GM21786 (cell line): ENCODE measurements around the gene TRMT10B.
A peak's percentile ranks its signal among the peaks of the same experiment; 100 is the strongest.
"Not testable (repeated sequence)": the region's sequence is repeated elsewhere in the genome, so short reads cannot be mapped to it uniquely, and the experiment has no call there.

Source experiments
- ATAC-seq: cut with Tn5 transposase; IDR thresholded peaks from one replicate; pipeline ENCODE4 v1.9.1; 2021; ENCODE audit not compliant: unreplicated experiment

TRMT10B gene

DNA sequence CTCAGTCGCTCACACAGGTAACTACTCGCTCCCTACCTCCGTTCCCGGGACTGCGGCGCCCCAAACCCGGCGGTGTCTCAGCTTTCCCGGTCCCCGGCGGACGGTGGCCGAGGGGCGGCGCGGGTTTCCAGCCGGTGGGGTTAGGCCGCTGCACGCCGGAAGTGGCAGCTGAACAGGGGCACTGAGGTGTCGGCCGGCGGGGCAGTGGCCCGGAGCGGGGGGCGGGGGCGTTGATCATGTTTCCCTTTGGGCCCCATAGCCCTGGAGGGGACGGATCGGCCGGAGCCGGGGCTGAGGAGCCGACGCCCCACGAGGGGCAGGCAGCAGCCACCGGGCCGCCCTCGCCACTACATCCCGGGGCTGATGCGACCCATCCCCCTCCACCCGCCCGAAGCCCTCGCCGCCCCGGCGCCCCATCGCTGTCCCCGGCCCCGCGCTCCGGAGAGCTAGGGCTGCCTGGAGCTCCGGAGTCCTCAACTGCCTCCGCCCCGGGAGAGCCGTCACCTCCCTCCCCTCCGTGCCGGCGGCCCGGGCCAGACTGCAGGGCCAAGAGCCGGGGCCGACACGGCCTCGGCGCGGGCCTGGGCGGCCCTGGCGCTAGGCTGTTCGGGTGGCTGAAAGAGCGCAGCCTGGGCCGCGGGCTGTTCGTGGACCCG, 47.2 kb downstream of the TRMT10B start, which contains the start of gene DCAF10:
DCAF10 (plus strand) TSS at position 167 of the 656 bp plus-strand sequence; CDS start at position 237, 70 bp downstream.
- ATAC-seq: peak; percentile 57

DNA sequence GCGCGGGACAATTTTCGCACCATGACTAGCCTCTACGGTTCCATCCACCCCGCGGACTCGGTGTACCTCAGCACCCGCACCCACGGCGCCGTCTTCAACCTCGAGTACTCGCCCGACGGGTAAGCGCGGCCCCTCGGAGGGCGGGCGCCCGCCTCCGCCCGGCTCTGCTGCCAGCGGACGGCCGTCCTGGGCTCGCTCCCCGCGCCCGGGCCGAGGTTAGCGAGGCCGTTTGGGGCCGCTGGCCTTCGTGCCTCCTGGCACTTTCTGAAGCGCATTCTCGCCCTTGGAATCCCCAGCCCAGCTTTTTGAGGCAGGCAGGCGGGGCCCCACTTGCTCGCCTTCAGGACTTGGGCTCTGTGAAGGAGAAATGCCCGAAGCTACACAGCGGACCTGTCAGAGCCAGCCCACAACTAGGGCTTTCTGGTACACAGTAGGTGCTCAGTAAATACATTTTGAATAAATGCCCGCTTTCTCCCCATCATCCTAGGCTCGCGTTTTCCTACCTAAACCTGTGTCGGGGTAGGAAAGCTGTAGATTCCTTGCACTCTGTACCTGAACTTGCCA, 47.8 kb downstream of the TRMT10B start:
- ATAC-seq: peak; percentile 31

DNA sequence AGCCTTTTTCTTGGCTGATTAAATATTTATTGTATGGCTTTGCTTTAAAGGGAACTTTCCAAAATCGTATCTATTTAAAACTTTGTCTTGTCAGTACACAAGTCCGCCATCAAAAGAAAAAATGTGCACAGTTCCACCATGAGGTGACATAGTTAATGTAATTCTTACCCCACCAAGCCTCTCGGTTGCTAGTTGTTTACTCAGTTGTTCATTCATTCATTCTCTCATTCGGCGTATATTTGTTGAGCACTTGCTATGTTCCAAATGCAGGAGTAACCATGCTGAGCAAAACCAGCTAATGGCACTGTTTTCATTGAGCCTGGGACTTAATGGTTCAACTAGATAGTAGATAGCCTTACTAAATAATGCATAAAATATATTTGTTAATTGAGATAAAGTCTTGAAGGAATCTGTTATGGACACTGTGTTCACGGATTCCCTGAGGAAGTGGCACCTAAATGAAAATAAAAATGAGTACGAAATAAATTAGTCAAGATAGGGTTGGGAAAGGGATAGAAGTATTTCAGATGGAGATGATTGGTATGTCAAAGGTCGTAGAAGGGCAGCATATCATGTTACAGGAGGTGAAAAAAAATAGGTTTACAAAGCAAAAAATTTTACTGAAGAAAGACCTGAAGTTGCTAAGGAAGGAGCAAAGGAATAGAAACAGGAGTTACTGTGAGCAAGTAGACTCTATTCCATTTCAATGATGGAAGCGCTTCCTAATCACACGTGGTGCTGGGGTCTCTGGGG, 48.5 kb downstream of the TRMT10B start:
- ATAC-seq: no peak

DNA sequence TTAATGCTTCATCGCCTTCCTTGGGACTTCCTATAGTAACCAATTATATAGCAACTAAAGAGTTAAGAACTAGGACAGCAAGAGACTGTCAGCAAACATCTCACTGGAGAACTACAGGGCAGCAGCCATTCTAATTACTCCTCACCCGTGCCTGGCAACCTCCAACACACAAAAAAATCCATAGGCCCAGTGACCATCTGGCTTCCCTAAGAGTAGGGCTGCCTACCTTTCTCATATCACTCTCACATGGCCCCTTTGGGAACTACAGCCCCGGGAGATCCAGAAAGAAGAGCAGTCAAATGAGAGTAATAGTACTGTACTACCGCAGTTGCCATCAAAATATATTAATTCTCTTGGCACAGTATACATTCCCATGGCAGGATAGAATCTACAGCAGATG, 52.7 kb downstream of the TRMT10B start:
- no peak for ATAC-seq

DNA sequence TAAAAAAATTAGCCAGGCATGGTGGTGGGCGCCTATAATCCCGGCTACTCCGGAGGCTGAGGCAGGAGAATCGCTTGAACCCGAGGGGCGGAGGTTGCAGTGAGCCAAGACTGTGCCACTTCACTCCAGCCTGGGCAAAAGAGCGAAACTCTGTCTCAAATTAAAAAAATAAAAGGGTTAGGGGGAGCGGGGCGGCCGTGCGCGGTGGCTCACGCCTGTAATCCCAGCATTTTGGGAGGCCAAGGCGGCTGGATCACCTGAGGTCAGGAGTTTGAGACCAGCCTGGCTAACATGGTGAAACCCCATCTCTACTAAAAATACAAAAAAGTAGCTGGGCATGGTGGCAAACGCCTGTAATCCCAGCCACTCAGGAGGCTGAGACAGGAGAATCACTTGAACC, 56.1 kb downstream of the TRMT10B start:
- not testable (repeated sequence) for ATAC-seq

DNA sequence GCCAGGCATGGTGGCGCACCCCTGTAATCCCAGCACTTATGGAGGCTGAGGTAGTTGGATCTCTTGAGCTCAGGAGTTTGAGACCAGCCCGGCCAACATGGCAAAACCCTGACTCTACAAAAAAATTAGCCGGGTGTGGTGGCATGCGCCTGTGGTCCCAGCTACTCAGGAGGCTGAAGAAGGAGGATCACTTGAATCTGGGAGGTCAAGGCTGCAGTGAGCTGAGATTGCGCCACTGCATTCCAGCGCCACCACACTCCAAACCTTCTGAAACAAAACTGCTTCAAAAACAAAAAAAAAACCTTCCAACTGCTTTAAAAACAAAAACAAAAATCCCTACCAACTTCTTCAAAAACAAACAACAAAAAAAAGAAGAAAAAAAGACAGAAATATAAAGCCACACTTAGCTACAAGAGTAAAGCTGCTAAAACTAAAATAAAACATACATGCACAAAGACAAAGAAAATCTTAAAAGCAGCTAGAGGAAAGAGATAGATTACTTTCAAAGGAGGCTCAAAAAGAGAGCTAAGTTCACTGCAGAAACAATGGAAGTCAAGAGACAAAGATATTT, 58.4 kb downstream of the TRMT10B start:
- ATAC-seq: no peak

DNA sequence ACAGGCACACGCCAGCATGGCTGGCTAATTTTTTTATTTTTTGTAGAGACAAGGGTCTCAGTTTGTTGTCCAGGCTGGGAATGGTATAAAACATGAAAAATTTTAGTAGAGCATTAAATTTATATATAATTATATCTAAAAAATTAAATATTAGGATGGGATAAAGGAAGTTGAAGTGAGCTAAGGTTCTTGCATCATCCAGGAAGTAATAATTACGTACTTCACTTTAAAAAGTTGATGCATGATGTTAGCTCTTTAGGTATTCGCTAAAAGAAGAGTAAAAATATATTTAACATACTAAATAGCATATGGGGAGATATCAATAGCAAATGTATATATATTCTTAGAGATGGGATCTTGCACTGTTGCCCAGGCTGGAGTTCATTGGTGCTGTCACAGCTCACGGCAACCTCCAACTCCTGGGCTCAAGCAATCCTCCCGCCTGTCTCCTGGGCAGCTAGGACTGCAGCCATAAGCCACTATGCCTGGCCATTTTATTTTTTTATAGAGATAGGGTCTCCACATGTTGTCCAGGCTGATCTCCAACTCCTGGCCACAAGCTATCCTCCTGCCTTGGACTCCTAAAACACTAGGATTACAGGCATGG, 59.3 kb downstream of the TRMT10B start:
- ATAC-seq: no peak

DNA sequence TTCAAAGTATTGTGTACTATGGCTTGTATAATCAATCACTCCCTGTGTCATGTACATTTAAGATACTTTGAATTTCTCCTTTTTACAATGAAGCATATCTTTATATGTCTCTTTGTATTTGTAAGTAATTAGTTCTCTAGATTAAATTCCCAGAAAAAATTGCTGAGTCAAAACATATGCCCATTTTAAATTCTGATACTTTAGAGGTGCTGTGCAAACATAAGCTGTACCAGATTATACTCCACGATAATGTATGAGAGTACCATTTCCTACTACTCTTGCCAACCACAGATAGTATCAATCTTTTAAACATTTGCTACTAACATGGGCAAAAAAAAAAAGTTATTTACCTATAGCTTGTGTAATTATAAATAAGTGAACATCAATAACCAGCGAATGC, 65.2 kb downstream of the TRMT10B start:
- ATAC-seq: no peak

DNA sequence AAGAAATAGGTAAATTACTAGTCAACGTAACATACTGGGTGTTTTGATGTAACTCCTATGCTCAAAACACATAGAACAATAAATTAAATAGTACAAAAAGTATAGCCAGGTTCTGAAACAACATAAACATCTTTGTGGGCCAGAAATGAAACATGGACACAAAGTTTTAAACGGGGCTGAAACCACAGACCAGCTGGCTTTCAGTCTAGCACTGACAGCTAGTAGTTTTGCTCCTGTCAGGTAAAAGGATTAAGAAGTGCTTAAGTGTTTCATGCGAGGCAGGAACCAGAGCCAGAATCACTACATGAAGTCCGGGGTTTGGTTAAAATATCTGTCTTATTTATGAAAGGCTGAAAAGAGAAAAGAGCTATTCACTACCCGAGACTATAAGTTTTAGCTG, 66.5 kb downstream of the TRMT10B start:
- ATAC-seq: no peak

DNA sequence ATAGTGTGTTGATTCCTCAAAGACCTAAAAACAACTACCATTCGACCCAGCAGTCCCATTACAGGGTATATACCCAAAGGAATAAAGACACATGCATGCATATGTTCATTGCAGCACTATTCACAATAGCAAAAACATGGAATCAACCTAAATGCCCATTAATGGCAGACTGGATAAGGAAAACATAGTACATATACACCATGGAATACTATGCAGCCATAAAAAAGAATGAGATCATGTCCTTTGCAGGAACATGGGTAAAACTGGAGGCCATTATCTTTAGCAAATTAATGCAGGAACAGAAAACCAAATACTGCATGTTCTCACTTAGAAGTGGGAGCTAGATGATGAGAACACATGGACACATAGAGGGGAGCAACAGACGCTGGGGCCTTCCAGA, 71.6 kb downstream of the TRMT10B start:
- not testable (repeated sequence) for ATAC-seq

DNA sequence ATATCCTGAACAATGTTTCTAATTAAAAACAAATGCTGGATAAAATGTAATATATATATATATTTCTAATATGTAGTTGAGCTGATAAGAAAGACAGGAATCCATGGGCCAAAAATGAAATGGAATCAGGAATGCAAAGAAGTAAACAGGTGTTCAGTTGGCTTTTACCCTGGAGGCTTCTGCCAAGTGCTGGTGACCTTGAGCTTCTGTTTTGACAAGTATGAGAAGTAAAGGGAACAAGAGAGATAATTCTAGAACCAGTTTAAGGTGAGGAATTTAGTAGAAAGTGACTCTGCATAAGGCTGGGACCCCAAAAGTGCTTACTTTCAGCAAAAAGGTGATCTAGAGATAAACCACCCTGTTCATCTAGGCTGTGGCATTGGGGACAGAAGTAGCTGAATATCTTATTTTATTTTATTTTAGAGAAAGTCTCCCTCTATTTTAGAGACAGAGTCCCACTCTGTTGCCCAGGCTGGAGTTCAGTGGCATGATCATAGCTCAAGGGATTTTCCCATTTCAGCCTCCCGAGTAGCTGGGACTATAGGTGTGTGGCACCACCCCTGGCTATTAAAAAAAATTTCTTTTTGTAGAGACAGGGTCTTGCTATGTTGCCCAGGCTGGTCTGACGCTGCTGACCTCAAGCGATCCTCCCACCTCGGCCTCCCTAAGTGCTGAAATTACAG, 74.0 kb downstream of the TRMT10B start:
- ATAC-seq: no peak
